Adrenal gland (tissue), 12 donors: Measurements from ENCODE around the gene PPP2R1A. TPM values are rescaled to one million over a fixed set of nuclear protein-coding genes. Genes with fewer than 3 reads are reported as not detected.

ENCODE experiments used
- DNase-seq, 7 donors: peaks; one replicate each; pipeline ENCODE4 v3.0.0-alpha.2; 2019 to 2020
- H3K27ac ChIP-seq, 5 donors: fragments of 200-600 bp; sonication (generic) in 4 of 5; 1 replicate in 3 of 5; 2 replicates in 2 of 5; pipeline versions ENCODE4 v1.5.1 to v1.8.0; 2016 to 2020; ENCODE audit warnings: mild to moderate bottlenecking in 1 of 5
- H3K27me3 ChIP-seq: fragments of 200-600 bp; 2 replicates; pipeline ENCODE4 v1.8.0; 2021
- H3K36me3 ChIP-seq, 2 donors: fragments of 200-600 bp; replicated peaks in 1 of 2; 1 replicate in 1 of 2; 2 replicates in 1 of 2; pipeline versions ENCODE4 v1.5.1 to v1.8.0; 2018 to 2022
- H3K4me1 ChIP-seq, 2 donors: fragments of 200-600 bp; replicated peaks in 1 of 2; 1 replicate in 1 of 2; 2 replicates in 1 of 2; pipeline versions ENCODE4 v1.5.1 to v1.8.0; 2018 to 2021
- H3K4me3 ChIP-seq, 4 donors: fragments of 200-600 bp; sonication (generic) in 3 of 4; one replicate each; pipeline ENCODE4 v1.5.1; 2016 to 2018
- H3K9me3 ChIP-seq, 3 donors: fragments of 200-600 bp; sonication (generic) in 1 of 3; replicated peaks in 1 of 3; 1 replicate in 2 of 3; 2 replicates in 1 of 3; pipeline versions ENCODE4 v1.5.1 to v1.8.0; 2016 to 2021
- CTCF ChIP-seq, 6 experiments: fragments of 450-650 bp in 4 of 6; fragments of 200-600 bp in 2 of 6; sonication (generic) in 1 of 6; IDR thresholded peaks; 1 replicate in 5 of 6; 2 replicates in 1 of 6; pipeline versions ENCODE4 v1.5.1 to v1.8.0; 2016 to 2021; ENCODE audit warnings: antibody characterized with exemption in 6 of 6, mild to moderate bottlenecking in 2 of 6, moderate library complexity in 1 of 6
- POLR2A ChIP-seq, 2 donors: fragments of 450-650 bp; IDR thresholded peaks; one replicate each; pipeline ENCODE4 v1.6.1; 2017; ENCODE audit warnings: antibody characterized with exemption in 2 of 2, mild to moderate bottlenecking in 2 of 2, moderate library complexity in 1 of 2
- WGBS, 4 donors: extraction: QIAGEN DNeasy Blood & Tissue Kit in 2 of 4; methylation state at CpG; one replicate each; pipeline versions ENCODE4 v1.1.5 to v1.1.7; 2013 to 2017; 5-methylcytosine and 5-hydroxymethylcytosine counted together
- intact Hi-C, 2 donors: fragments of 100-400 bp; cut with DNase I; formaldehyde crosslinking; loops; one replicate each; pipeline versions ENCODE4 v1.14.1 to v1.15.0; 2022 to 2023
- polyA plus RNA-seq, 3 donors: library from polyadenylated mRNA; stranded (reverse); fragments of 200-250 nt in 2 of 3; fragments of 350-450 nt in 1 of 3; fragmentation: Illumina TruSeq in 1 of 3; extraction: RNeasy Lipid Tissue Mini Kit (QIAGEN cat#74804) in 1 of 3; gene quantifications; one replicate each; pipeline ENCODE4 v1.2.3, GENCODE V29; 2013 to 2014
- total RNA-seq, 9 donors: library from RNA; depleted of rRNA in 4 of 9; stranded (reverse); fragments of >200 nt in 4 of 9; fragments of 120-200 nt in 1 of 9; fragmentation: NEBNext Ultra II Directional in 1 of 9; extraction: Animal tissue kit (Norgen Biotek cat#: 25700) in 1 of 9; gene quantifications; one replicate each; pipeline versions ENCODE4 v1.1.0 to v1.2.4, GENCODE V29; 2013 to 2023
- donor health status: healthy with polysubstance abuse.
- donor health status: Bipolar disorder and iron deficiency.
- donor health status: DM: yes; HTN: yes; CAD: no.
- donor health status: DM: no; HTN: no; CAD: no.
- donor health status: DM: no; HTN: no; CAD: no.
- donor health status: DM: yes; HTN: yes; CAD: no.

PPP2R1A gene
- total and polyA plus RNA-seq, 12 donors, result 161 to 1,330 (median 371) TPM

GRCh38 chr19:52231154-52231910 lies 41.5 kb downstream of the PPP2R1A start:
- Histone ChIP-seq H3K27ac (peak overlapping the region; percentile 53 to 90 (median 68)), H3K9me3 (no peaks in the 10 kb centered on the region), H3K4me3 (no peak overlapping the region), H3K36me3 (peaks cover 0 to 24% of the 10 kb centered on the region in 2 donors), H3K4me1 (peaks cover 5 to 19% of the 10 kb centered on the region in 2 donors), H3K27me3 (no peaks in the 10 kb centered on the region)
- WGBS, 4 donors, result 39 to 53% (median 47%) methylated on average over 3 of the region's 3 CpGs
- peak; percentile 64 to 89 (median 80) for DNase-seq
- no peak for TF ChIP-seq CTCF (IDR thresholded peaks at IDR 0.05)
- TF ChIP-seq POLR2A (IDR thresholded peaks at IDR 0.05), result no peak
- intact Hi-C loops, result no loop called here

- Histone ChIP-seq H3K36me3 (no peaks in the 10 kb centered on the region), H3K4me3 (no peak overlapping the region), H3K9me3 (no peaks in the 10 kb centered on the region), H3K4me1 (peaks cover 5 to 19% of the 10 kb centered on the region in 2 donors), H3K27ac (no peak overlapping the region), H3K27me3 (no peaks in the 10 kb centered on the region)
- TF ChIP-seq CTCF (IDR thresholded peaks at IDR 0.05) (no peak), POLR2A (IDR thresholded peaks at IDR 0.05) (no peak)
- 84 to 93% (median 85%) methylated on average over 2 of the region's 2 CpGs for WGBS, 4 donors
- no peak for DNase-seq
- intact Hi-C loops, result no loop called here
Observed at GRCh38 chr19:52234406-52234805, 44.6 kb downstream of the PPP2R1A start.

- Histone ChIP-seq H3K4me3 (no peak overlapping the region), H3K27ac (no peak overlapping the region), H3K4me1 (no peaks in the 10 kb centered on the region), H3K36me3 (no peaks in the 10 kb centered on the region), H3K27me3 (no peaks in the 10 kb centered on the region), H3K9me3 (no peaks in the 10 kb centered on the region)
- DNase-seq, result no peak
- 71 to 79% (median 72%) methylated on average over 2 of the region's 2 CpGs for WGBS, 4 donors
- TF ChIP-seq CTCF (IDR thresholded peaks at IDR 0.05) (no peak), POLR2A (IDR thresholded peaks at IDR 0.05) (no peak)
- intact Hi-C loops, result no loop called here
Observed at GRCh38 chr19:52237197-52237596, 47.3 kb downstream of the PPP2R1A start.

- no peaks in the 10 kb centered on the region for H3K27me3 ChIP-seq
- no peaks in the 10 kb centered on the region for H3K9me3 ChIP-seq
- intact Hi-C loops, result loop anchor here in 1 of 2 donors (2.0 kb wide), 1 partner anchor 99 kb away; the partner anchor contains the start of gene ZNF616
- DNase-seq, result peak; percentile 44 to 87 (median 68)
- no peaks in the 10 kb centered on the region for H3K4me1 ChIP-seq
- no peak for TF ChIP-seq POLR2A (IDR thresholded peaks at IDR 0.05)
- peak; percentile 79 to 94 (median 89) for TF ChIP-seq CTCF (IDR thresholded peaks at IDR 0.05)
- no peak overlapping the region for H3K27ac ChIP-seq
- no peak overlapping the region for H3K4me3 ChIP-seq
- H3K36me3 ChIP-seq, result no peaks in the 10 kb centered on the region
- 11 to 14% (median 13%) methylated on average over 8 of the region's 8 CpGs for WGBS, 4 donors
Observed at GRCh38 chr19:52237771-52238400, 48.0 kb downstream of the PPP2R1A start.
